NCI-H146 treated with DMSO at 0.1 percent for 48 hours (cell line): ENCODE results near the gene MICALL1.
"Not testable (repeated sequence)": the region's sequence is repeated elsewhere in the genome, so short reads cannot be mapped to it uniquely, and the experiment has no call there.

Experiments used
- DNase-seq: peaks from one replicate; lab custom pipeline; 2025; ENCODE audit not compliant: unreplicated experiment; lab: John Stamatoyannopoulos, UW

Gene MICALL1

DNA sequence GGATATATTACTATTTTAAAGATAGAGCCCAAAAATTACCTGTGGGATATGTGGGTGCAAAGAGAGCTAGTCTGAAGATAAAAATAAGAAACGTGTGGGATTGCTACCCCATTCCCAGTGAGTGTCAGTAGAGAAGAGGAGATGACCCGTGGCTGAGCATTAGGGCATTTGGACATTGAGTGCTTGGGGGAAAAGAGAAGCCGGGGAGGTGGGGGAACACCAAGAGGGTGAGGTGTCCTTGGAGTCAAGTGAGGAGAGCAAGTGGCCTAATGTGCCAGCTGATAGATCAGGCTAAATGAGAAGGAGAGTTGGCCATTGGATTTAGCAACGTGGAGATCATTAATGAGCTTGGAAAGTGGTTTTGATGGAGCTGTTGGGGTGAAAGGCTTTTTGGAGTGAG lies 48.6 kb downstream of the MICALL1 start:
- DNase-seq: no peak

DNA sequence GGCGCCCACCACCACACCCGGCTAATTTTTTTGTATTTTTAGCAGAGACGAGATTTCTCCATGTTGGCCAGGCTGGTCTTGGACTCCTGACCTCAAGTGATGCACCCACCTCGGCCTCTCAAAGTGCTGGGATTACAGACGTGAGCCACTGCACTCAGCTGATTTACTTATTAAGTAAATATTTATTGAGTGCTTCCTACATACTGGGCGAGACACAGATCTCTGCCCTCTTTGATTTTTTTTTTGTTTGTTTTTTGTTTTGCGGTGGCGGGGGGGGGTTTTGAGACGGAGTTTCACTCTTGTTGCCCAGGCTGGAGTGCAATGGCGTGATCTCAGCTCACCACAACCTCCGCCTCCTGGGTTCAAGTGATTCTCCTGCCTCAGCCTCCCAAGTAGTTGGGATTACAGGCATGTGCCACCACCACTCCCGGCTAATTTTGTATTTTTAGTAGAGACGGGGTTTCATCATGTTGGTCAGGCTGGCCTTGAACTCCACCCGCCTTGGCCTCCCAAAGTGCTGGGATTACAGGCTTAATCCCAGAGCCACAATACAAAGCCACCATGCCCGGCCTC lies 49.8 kb downstream of the MICALL1 start:
- not testable (repeated sequence) for DNase-seq

DNA sequence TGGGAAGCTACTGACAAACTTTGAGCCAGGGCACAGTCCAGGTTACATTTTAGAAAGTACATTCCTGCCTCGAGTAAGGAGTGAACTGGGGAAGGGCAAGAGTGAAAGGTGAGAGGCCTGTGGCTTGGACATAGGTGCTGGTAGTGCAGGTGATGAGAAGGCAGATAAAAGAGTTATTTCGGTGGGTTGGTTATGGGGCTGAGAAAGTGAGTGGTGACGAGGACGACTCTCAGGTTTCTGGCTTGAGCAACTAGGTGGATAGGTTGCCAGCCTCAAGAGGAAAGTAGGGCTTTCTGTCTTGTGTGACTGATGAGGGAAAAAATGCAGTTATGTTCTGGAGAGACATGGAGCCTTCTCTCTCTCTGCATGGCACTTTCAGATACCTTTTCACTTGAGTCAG lies 51.1 kb downstream of the MICALL1 start:
- DNase-seq: no peak

DNA sequence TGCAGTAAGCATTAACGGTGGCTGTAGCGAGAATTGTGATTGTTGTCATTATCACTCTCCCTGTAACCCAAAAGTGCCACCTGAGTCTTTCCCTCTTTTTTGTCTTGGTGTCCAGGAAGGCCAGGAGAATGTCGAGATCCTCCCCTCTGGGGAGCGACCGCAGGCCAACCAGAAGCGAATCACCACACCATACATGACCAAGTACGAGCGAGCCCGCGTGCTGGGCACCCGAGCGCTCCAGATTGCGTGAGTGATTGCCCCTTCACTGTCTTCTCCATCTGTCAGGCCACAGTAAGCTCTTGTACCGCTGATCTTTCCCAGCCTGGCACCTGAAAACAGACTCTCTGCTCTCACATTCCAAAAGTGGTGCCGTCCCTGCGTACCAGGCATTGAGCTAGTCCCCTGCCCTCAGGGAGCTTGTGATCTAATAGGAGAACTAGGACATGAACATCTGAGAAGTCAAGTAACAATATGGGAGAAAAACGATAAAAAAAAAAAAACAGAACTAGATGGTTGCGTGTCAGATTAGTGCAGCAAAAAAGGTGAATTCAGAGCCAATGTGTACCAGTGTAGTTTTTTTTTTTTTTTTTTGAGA lies 53.2 kb downstream of the MICALL1 start:
- no peak for DNase-seq

DNA sequence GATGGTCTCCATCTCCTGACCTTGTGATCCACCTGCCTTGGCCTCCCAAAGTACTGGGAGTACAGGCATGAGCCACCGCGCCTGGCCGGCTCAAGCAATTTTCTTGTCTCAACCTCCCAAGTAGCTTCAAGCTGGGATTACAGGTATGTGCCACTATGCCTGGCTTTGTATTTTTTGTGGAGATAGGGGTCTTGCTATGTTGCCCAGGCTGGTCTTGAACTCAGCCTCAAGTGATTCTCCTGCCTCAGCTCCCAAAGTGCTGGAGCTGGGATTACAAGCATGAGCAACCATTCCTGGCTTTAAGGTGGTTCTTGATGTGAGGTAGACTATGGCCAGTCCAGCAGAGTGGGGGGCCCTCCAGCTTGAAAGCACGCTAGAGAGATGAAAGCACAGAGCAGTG lies 55.0 kb downstream of the MICALL1 start:
- DNase-seq: no peak

DNA sequence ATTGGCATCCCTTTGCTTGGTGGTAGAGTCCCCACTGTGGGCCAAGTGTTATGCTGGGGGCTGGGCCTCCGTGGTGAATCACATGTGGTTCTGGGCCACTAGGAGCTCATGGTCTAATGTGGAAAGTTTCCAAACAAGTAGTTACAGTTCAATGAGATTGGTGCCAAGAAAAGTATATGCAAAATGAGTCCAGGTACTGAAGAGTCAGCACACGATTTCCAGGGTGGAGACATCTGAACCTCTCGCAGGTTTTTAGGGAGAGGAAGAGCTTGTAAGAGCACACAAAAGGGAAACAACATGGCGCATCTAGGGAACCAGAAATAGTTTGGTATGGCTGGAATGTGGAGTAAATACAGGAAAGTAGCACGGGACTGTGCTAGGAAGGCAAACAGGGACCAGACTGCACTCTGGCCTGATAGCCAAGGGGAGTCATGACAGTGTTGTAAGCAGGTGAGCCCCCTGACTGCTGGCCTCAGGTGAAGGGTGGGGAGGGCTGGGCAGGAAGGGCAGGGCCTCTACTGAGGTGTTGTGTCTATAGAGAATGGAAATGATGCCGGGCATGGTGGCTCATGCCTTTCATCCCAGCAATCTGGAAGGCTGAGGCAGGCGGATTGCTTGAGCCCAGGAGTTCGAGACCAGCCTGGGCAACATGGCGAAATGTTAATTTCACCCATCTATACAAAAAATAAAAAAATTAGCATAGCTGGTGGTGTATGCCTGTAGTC lies 60.0 kb downstream of the MICALL1 start:
- no peak for DNase-seq

DNA sequence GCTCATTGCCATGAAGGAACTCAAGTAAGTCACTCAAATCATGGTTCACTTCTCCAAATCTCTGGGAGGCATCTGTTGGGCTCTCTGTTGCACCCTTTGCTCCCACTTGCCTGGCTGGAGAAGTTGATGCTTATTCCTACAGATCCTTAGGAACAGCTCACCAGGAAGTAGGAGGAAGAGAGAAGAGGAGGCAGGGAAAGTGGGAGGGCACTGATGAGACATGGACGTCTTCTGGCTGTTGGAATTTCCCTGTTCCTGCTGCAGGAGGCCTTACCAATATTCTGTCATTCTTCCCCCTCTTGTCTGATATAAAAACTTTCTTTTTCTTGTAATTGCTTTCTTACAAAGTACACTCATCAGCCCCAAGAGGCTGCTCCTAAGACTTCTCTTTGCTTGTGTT lies 61.0 kb downstream of the MICALL1 start:
- no peak for DNase-seq

DNA sequence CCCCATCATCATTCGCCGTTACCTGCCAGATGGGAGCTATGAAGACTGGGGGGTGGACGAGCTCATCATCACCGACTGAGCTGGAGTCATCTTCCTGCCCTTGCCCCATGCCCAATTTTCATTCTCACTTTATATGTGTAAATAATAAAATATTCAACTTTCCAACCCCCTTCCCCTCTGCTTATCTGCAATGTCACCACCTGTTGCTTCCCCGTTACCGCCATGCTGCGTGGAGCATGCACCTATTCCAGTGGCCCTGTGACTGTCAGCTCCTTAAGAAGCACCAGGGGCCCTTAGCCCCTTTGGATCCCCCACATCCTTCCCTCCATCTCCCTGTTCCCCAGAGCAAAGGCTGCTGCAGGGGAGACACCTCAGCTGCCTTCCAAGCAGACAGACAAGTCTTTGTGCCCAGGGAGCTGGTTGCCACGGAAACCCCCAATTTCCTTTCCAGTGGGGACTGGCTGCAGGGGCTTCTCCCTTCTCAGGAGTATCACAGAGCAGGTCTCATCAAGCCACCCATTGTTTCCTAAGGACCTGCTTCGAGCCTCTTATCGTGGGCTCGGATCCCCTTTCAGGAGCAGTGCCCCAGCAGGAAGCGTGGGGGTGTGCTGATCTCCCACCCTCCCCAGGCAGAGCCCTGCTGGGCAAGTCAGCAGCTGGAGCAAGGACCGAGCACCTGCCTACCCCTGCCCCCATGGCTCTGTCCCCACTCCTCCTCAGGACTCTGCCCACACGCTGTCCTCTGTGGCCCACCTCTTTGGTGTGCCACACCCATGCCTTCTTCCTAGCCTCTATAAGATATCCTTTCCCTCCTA lies 61.7 kb downstream of the MICALL1 start:
- DNase-seq: no peak

DNA sequence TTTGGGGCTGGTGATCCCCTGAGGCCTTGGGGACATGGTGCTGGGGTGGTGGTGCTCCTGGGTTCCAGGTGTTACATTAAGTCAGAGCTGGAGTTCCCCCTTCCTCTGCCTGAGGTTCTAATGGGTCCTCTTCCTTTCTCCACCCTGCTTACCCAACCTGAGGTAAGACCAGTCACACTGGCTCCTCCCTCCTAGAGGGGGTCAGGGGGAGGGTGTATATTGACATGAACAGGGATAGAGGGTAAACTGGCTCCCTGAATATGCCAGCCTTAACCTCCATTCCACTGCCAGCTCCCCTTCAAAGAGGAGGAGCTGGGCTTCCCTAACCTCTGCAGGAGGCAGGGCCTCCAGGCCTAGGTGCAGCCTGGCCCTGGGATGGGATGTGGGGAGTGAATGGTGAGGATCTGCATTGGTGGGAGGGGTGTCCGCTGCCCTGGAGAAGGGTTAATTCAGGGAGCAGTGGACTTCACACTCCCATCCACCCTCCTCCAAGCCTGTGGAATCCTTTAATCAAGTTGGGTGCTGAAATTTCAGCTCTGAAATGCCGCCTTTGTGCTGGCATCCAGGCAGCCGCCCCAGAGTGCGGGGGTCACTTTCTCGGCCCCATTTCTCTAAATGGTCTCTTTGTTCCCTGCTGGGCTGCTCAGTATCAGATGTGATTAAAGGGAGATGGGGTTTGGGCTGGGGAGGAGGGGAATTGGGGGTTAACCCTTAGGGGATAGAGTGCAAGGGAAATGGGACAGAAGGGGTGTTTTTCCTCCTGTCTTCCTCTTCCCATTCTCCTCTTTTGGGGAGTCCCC lies 62.6 kb downstream of the MICALL1 start:
- DNase-seq: no peak

DNA sequence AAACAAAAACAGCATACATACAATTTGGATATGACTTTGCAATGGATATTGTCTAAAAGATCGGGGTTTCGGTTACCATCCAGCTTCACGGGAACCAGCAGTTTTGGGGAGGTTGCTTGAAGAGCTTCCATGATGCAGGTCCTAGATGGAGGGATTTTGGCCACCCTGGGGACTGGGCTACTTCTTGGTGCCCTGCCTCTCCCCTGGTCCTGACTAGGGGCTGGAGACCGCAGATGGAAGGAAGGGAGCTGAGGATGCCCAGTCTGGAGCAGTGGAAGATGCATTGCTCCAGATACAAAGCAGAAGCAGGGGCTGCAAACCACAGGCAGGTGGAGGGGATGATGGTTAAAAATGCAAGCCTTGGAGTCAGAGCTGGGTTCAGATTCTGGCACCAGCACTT lies 64.8 kb downstream of the MICALL1 start:
- DNase-seq: no peak

DNA sequence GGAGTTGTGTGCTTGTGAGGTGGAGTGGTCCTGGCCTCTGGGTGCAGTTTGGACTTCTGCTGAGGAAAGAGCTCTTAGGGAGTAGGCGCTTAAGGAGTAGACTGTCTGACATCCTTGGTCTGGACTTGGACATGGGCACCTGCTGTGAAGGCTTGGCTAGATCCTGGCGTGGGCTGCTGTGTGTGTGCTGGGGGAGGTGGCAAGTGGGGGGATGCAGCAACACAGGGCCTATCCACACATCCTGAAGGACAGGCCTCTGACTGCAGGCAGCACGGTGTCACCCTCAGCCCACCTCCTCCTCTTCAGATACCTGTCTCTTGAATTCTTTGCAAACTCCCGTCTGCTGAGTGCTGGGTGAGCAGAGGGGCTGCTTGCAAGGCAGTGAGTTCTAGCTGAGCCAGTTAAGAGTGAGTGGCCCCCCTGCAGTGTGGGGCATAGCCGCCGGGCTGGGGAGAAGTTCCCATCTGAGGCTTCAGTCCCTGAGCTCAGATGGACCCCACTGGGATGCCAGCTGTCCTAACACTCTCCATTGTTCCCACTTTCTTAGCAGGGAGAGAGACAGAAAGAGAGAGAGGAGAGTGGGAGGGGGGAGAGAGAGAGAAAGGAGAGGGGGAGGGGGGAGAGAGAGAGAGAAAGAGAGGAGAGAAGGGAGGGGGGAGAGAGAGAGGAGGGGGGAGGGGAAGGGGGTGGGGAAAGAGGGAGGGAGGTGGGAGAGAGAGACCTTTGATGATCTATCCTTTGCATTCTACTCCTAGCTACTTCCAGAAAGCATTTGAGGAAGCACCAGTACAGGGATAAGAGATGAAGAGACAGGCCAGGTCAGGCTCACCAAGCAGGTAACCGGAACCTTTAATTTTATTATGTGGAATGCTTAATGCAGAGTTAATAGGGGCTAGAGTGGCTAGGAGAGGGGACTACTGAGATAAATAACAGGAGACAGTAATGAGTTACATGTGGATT lies 65.7 kb downstream of the MICALL1 start:
- DNase-seq: peak; percentile 11

DNA sequence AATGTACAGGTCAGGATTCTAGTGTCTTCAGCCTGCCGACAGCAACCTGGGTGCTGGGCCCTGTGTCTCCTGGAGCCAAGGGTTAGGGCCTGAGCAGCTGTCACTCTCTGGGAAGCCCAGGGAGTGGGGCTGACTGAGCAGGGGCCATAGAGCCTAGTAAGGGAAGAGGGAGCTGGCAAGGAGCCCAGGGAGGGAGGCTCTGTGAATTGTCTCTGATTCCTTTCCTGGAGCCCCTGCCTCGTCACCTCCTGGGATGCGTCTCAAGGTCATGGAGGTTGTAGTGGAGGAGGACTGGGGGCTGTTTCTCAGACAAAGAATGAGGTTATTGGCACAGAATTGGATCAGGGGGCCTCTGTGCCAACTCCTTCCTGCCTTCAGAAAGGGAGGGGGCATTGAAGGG lies 66.4 kb downstream of the MICALL1 start:
- DNase-seq: no peak

DNA sequence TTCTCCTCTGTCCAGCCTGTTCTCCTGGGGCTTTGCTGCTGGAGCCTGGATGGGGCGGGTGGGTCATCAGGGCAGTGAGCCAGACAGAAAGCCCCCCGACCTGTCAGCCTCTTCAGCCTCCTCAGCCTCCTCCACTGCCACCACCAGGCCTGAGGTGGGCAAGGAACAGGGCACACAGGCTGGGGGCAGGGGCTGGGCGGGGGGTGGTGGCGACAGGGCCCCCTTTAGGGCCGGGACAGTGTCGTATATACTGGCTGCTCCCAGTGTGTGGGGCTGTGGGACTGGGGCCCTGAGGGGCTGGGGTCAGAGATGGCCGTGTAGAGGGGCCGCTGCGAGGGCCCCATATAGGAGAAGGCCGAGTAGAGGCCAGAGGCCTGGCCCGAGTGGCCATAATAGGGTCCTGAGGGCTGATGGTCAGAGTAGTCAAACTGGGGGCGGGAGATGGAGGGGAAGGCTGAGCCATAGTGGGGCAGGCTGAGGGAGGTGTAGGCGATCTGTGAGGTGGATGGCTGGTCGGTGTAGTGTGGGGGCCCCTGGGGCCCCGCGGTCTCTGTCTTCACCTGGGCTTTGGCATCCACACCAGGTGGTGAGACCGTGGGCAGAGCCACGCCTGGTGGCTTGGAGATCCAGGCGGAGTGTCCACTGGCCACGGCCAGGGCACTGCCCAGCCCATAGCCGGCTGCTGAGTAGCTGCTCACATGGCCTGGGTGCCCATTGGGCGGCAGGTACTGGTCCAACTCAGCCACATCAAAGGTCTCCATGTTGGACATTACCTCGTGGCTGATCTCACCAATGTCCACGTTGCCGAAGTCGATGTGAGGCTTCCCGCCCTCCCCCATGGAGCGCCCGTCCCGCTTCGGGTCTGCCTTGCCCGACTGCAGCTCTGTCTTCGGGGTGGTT lies 67.4 kb downstream of the MICALL1 start:
- DNase-seq: no peak

DNA sequence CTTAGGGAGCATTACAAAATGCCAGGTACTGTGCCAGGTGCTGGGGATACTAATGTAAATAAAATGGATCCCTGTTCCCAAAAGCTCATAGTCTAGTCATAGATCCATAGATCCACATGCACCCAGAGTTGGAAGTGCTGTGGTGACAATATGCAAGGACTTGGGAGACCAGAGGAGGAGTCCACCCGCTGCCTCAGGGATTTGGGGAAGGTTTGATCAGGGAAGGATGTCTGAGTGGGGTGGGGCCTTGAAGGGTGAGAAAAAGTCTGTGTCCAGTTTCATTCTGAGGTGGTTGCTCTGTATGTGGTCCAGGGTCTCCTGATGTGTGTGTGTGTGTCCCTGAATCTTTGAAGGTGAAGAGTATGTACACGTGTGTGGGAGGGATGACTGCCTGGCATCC lies 69.1 kb downstream of the MICALL1 start:
- DNase-seq: no peak

DNA sequence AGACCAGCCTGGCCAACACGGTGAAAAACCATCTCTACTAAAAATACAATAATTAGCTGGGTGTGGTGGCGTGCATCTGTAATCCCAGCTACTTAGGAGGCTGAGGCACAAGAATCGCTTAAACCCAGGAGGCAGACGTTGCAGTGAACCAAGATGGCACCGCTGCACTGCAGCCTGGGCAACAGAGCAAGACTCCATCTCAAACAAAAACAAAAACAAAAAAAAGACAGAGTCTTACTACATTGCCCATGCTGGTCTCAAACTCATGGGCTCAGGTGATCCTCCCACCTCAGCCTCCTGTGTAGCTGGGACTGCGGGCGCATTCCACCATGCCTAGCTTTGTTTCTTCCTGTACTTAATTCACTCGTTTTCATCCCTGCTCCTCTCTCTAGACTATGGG lies 69.9 kb downstream of the MICALL1 start:
- DNase-seq: not testable (repeated sequence)

DNA sequence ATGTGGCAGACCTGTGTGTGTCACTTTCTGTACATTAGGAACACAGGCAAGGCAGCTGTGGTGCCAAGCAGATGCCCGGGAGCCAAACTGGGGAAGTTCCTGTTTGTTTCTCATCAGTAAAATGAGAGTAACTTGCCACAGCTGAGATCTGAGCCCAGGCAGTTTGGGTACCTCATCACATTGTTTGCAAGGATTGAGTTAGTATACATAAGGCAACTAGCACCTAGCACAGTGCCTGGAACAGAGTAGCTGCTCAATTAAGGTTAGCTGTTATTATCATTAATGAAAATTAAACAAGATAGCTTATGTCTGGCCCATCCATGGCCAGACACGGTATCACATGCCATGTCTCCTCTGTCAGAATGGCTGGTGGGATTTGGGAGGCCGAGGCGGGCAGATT lies 70.5 kb downstream of the MICALL1 start:
- no peak for DNase-seq

DNA sequence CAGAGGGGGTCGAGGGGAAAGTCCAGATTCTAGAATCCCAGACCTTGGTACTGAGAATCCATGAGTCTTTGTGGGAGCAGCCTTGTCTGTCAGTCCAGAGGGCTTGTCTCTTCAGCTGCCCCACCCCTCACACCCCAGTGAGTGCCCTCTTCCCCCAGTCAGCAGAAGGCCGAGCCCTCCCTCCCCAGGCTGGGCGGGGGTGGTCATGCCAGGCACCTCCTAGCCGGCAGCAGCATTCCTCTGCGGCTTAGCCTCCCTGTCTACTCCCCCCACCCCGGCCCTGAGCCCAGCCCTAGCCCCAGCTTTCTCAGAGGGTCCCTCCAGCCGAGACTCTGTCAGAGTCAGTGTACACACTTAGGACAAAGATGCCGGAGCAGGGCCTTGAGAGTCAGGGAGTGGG lies 73.7 kb downstream of the MICALL1 start:
- DNase-seq: no peak

DNA sequence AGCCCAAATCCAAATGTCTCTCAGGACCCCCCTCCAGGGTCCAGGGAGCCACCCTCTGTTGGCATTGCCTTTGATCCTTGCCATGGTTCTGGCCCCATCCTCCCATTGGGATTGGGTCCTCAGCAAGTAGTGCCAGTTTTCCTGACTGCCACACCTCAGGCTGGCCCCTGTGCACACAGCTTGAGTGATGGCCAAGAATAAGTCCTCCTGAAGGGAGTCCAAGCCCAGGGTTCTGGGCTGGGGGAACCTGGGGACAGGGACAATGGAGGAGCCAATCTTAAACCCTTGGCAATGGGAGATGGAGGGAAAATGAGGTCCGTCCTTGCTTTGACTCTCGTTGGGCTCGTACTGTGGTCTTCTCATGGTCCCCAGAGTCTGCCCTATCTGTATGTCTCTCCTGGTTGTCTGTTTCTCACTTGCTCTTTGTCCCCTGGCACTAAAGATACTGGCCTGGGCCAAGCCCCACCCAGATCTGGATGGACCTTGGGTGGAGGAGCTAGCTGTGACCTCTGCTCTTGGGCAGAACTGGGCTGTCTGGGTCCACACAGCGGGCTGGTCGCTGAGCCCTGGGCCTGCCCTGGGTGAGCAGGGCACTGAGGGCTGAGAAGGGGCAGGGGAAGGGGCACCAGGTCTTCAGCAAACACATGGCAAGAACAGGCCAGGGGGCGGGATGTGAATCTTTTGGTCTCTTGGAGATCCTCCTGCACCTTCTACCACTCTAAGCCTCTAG lies 75.3 kb downstream of the MICALL1 start:
- no peak for DNase-seq
